Measurements from ENCODE around the gene KLHDC3. TPM values are rescaled to one million over a fixed set of nuclear protein-coding genes. Genes with fewer than 3 reads are reported as not detected.

KLHDC3 gene
- total RNA-seq, 3 donors from 2014 or later = 53.4 to 84.1 (median 57.3) TPM

GRCh38 chr6:43060034-43060754 lies 46.1 kb downstream of the KLHDC3 start:
- no peak for TF ChIP-seq CTCF (IDR thresholded peaks at IDR 0.05)
- peak; percentile 85 to 89 (median 88) for DNase-seq
- H3K4me1 ChIP-seq (ENCODE audit: low read depth) = peaks cover 15% of the 10 kb centered on the region
- H3K4me3 ChIP-seq = peak overlapping the region; percentile 66
- H3K9me3 ChIP-seq = no peaks in the 10 kb centered on the region
- intact Hi-C loops (cut with DNase I, micrococcal nuclease) = no loop called here
- peak; percentile 84 for ATAC-seq
- no peaks in the 10 kb centered on the region for H3K36me3 ChIP-seq (ENCODE audit: low read depth)

GRCh38 chr6:43060755-43061633 lies 46.9 kb downstream of the KLHDC3 start:
- H3K9me3 ChIP-seq = no peaks in the 10 kb centered on the region
- no peak for ATAC-seq
- no peaks in the 10 kb centered on the region for H3K36me3 ChIP-seq (ENCODE audit: low read depth)
- H3K4me1 ChIP-seq (ENCODE audit: low read depth) = peaks cover 15% of the 10 kb centered on the region
- intact Hi-C loops (cut with DNase I, micrococcal nuclease) = no loop called here
- peak in 2 of 3 donors; percentile 23 to 48 for DNase-seq
- no peak overlapping the region for H3K4me3 ChIP-seq
- TF ChIP-seq CTCF (IDR thresholded peaks at IDR 0.05) = no peak

- TF ChIP-seq CTCF (IDR thresholded peaks at IDR 0.05) = no peak
- no peak for ATAC-seq
- Histone ChIP-seq H3K4me1 (ENCODE audit: low read depth) (peaks cover 15% of the 10 kb centered on the region), H3K36me3 (ENCODE audit: low read depth) (no peaks in the 10 kb centered on the region), H3K9me3 (no peaks in the 10 kb centered on the region), H3K4me3 (no peak overlapping the region)
- intact Hi-C loops (cut with DNase I, micrococcal nuclease) = no loop called here
- DNase-seq = peak in 1 of 3 donors; percentile 4
Measured at GRCh38 chr6:43061861-43062260, 47.8 kb downstream of the KLHDC3 start.

- ATAC-seq = no peak
- no peak for TF ChIP-seq CTCF (IDR thresholded peaks at IDR 0.05)
- DNase-seq = peak in 1 of 3 donors; percentile 48
- no peak overlapping the region for H3K4me3 ChIP-seq
- H3K4me1 ChIP-seq (ENCODE audit: low read depth) = peaks cover 15% of the 10 kb centered on the region
- no peaks in the 10 kb centered on the region for H3K36me3 ChIP-seq (ENCODE audit: low read depth)
- H3K9me3 ChIP-seq = no peaks in the 10 kb centered on the region
- intact Hi-C loops (cut with DNase I, micrococcal nuclease) = no loop called here
Measured at GRCh38 chr6:43062818-43063217, 48.8 kb downstream of the KLHDC3 start.

GRCh38 chr6:43070028-43070632 lies 56.1 kb downstream of the KLHDC3 start:
- ATAC-seq = peak; percentile 62
- Histone ChIP-seq H3K9me3 (no peaks in the 10 kb centered on the region), H3K4me1 (ENCODE audit: low read depth) (no peaks in the 10 kb centered on the region), H3K36me3 (ENCODE audit: low read depth) (no peaks in the 10 kb centered on the region), H3K4me3 (no peak overlapping the region)
- intact Hi-C loops (cut with DNase I, micrococcal nuclease) = no loop called here
- TF ChIP-seq CTCF (IDR thresholded peaks at IDR 0.05) = no peak
- DNase-seq = peak in 1 of 3 donors; percentile 7

Other genes with a start within 250 kb of the KLHDC3 start
- gene BICRAL, start 232.2 kb upstream of the KLHDC3 start, total RNA-seq = 10 to 100 TPM; 18.3 to 26.2 (median 23.4) TPM
- gene RPL7L1, start 134.6 kb upstream of the KLHDC3 start, total RNA-seq = 10 to 100 TPM; 47.4 to 61.4 (median 53.7) TPM
- not detected for gene PTCRA, start 98.2 kb upstream of the KLHDC3 start, total RNA-seq
- 10 to 100 TPM; 18.4 to 30.5 (median 23.5) TPM for gene CNPY3, start 84.8 kb upstream of the KLHDC3 start, total RNA-seq
- gene GNMT, start 53.5 kb upstream of the KLHDC3 start, total RNA-seq = under 1 TPM in 2 of 3 donors, not detected in 1; 0.75 to 0.76 TPM
- gene PEX6, start 35.1 kb upstream of the KLHDC3 start, total RNA-seq = 10 to 100 TPM; 14.3 to 38.6 (median 20.6) TPM
- gene PPP2R5D, start 29.7 kb upstream of the KLHDC3 start, total RNA-seq = 10 to 100 TPM; 35.9 to 45.0 (median 38.8) TPM
- 10 to 100 TPM; 38.0 to 47.4 (median 39.1) TPM for gene MEA1, start 303 bp upstream of the KLHDC3 start, total RNA-seq
- 10 to 100 TPM; 31.4 to 40.0 (median 37.1) TPM for gene RRP36, start 7.4 kb downstream of the KLHDC3 start, total RNA-seq
- gene CUL7, start 39.6 kb downstream of the KLHDC3 start, total RNA-seq = 10 to 100 TPM; 15.1 to 16.2 (median 15.3) TPM
- gene MRPL2, start 45.2 kb downstream of the KLHDC3 start, total RNA-seq = 10 to 100 TPM; 58.7 to 82.8 (median 75.2) TPM
- 100 to 1,000 TPM in 1 of 3 donors, 10 to 100 TPM in 2; 69.1 to 144 (median 99.1) TPM for gene KLC4, start 45.4 kb downstream of the KLHDC3 start, total RNA-seq
- 10 to 100 TPM in 1 of 3 donors, 1 to 10 TPM in 2; 8.3 to 12.9 (median 9.4) TPM for gene PTK7, start 62.1 kb downstream of the KLHDC3 start, total RNA-seq
- 10 to 100 TPM; 19.5 to 87.1 (median 26.3) TPM for gene SRF, start 157.0 kb downstream of the KLHDC3 start, total RNA-seq
- 10 to 100 TPM; 35.9 to 46.9 (median 44.3) TPM for gene CUL9, start 167.9 kb downstream of the KLHDC3 start, total RNA-seq
- 10 to 100 TPM; 42.7 to 69.0 (median 45.7) TPM for gene DNPH1, start 215.2 kb downstream of the KLHDC3 start, total RNA-seq
- under 1 TPM; 0.24 to 0.95 (median 0.93) TPM for gene TTBK1, start 229.2 kb downstream of the KLHDC3 start, total RNA-seq

Measured in mucosa of descending colon (tissue), 3 donors.